Mesenchymal stem cell (in vitro differentiated cells and primary cell): ENCODE data around the gene NOXO1.
"Not testable (repeated sequence)": the region's sequence is repeated elsewhere in the genome, so short reads cannot be mapped to it uniquely, and the experiment has no call there.

Source experiments
- DNase-seq: peaks from one replicate; pipeline ENCODE4 v3.0.0-alpha.2; 2013
- H2AFZ ChIP-seq: one replicate; pipeline ENCODE4 v1.6.1; 2013; ENCODE audit warnings: low read depth, mild to moderate bottlenecking, control low read depth, inconsistent platforms, low read length, moderate library complexity
- H2AK5ac ChIP-seq: 2 replicates; pipeline ENCODE4 v1.6.1; 2013; ENCODE audit warnings: low read length, moderate library complexity, mild to moderate bottlenecking, inconsistent platforms; ENCODE audit not compliant: severe bottlenecking
- H2BK120ac ChIP-seq: one replicate; pipeline ENCODE4 v1.6.1; 2013; ENCODE audit warnings: low read depth, mild to moderate bottlenecking, inconsistent platforms, low read length, moderate library complexity
- H2BK12ac ChIP-seq, 2 experiments: one replicate each; pipeline ENCODE4 v1.6.1; 2013; ENCODE audit warnings: inconsistent platforms in 2 of 2, low read length in 2 of 2, mild to moderate bottlenecking in 2 of 2, moderate library complexity in 2 of 2, control low read depth in 1 of 2
- H2BK15ac ChIP-seq: one replicate; pipeline ENCODE4 v1.6.1; 2013; ENCODE audit warnings: mild to moderate bottlenecking, low read depth, inconsistent platforms; ENCODE audit not compliant: poor library complexity, severe bottlenecking
- H2BK5ac ChIP-seq: 2 replicates; pipeline ENCODE4 v1.6.1; 2013; ENCODE audit warnings: low read depth, mild to moderate bottlenecking, low read length, control low read depth, inconsistent platforms; ENCODE audit not compliant: poor library complexity, severe bottlenecking
- H3K14ac ChIP-seq, 2 experiments: one replicate each; pipeline ENCODE4 v1.6.1; 2013; ENCODE audit warnings: inconsistent platforms in 2 of 2, low read length in 2 of 2, control low read depth in 1 of 2, mild to moderate bottlenecking in 1 of 2, moderate library complexity in 1 of 2
- H3K18ac ChIP-seq, 2 experiments: one replicate each; pipeline ENCODE4 v1.6.1; 2013; ENCODE audit warnings: inconsistent platforms in 2 of 2, low read length in 2 of 2, control low read depth in 1 of 2, low read depth in 1 of 2, mild to moderate bottlenecking in 1 of 2
- H3K23ac ChIP-seq, 2 experiments: one replicate each; pipeline ENCODE4 v1.6.1; 2013; ENCODE audit warnings: inconsistent platforms in 2 of 2, low read length in 2 of 2, mild to moderate bottlenecking in 2 of 2, moderate library complexity in 2 of 2, control low read depth in 1 of 2
- H3K27ac ChIP-seq: 2 replicates; pipeline ENCODE4 v1.5.1; 2013; ENCODE audit warnings: mild to moderate bottlenecking, moderate library complexity, low read length, control low read depth, inconsistent platforms; ENCODE audit not compliant: poor library complexity, severe bottlenecking
- H3K27me3 ChIP-seq, 2 experiments: 2 replicates each; pipeline versions ENCODE4 v1.6.1 to v1.7.0; 2013; ENCODE audit warnings: low read length in 2 of 2, mild to moderate bottlenecking in 2 of 2, moderate library complexity in 2 of 2, control low read depth in 1 of 2, inconsistent platforms in 1 of 2; ENCODE audit not compliant: control insufficient read depth in 1 of 2, insufficient read depth in 1 of 2
- H3K36me3 ChIP-seq, 2 experiments: 2 replicates each; pipeline versions ENCODE4 v1.6.1 to v1.7.0; 2013; ENCODE audit warnings: low read length in 2 of 2, control low read depth in 1 of 2, inconsistent platforms in 1 of 2, low read depth in 1 of 2, mild to moderate bottlenecking in 1 of 2; ENCODE audit not compliant: insufficient read depth in 2 of 2, control insufficient read depth in 1 of 2
- H3K4ac ChIP-seq, 2 experiments: one replicate each; pipeline ENCODE4 v1.6.1; 2013; ENCODE audit warnings: inconsistent platforms in 2 of 2, low read length in 2 of 2, mild to moderate bottlenecking in 2 of 2, moderate library complexity in 2 of 2, control low read depth in 1 of 2, low read depth in 1 of 2
- H3K4me1 ChIP-seq: 2 replicates; pipeline ENCODE4 v1.6.1; 2013; ENCODE audit warnings: low read depth, low read length, control low read depth; ENCODE audit not compliant: control insufficient read depth, insufficient read depth
- H3K4me2 ChIP-seq: 2 replicates; pipeline ENCODE4 v1.6.1; 2013; ENCODE audit warnings: low read length, mild to moderate bottlenecking, inconsistent platforms; ENCODE audit not compliant: poor library complexity, severe bottlenecking
- H3K4me3 ChIP-seq, 2 experiments: 2 replicates each; pipeline versions ENCODE4 v1.5.1 to v1.7.0; 2013; ENCODE audit warnings: low read length in 2 of 2, mild to moderate bottlenecking in 2 of 2, control low read depth in 1 of 2, low read depth in 1 of 2; ENCODE audit not compliant: insufficient read depth in 1 of 2
- H3K79me1 ChIP-seq: replicated peaks from 2 replicates; pipeline ENCODE4 v1.6.1; 2013; ENCODE audit warnings: mild to moderate bottlenecking, control low read depth, low read length, inconsistent platforms; ENCODE audit not compliant: poor library complexity, severe bottlenecking
- H3K9ac ChIP-seq: 2 replicates; pipeline ENCODE4 v1.7.0; 2013; ENCODE audit warnings: mild to moderate bottlenecking, low read length, moderate library complexity
- H3K9me3 ChIP-seq: 2 replicates; pipeline ENCODE4 v1.7.0; 2013; ENCODE audit warnings: mild to moderate bottlenecking, low read length; ENCODE audit not compliant: control insufficient read depth
- H4K8ac ChIP-seq: one replicate; pipeline ENCODE4 v1.6.1; 2013; ENCODE audit warnings: inconsistent platforms, mild to moderate bottlenecking, low read length, moderate library complexity
- H4K91ac ChIP-seq: one replicate; pipeline ENCODE4 v1.6.1; 2013; ENCODE audit warnings: mild to moderate bottlenecking, low read length, inconsistent platforms
- WGBS: methylation state at CpG from one replicate; pipeline ENCODE4 v1.1.7; 2013; ENCODE audit warnings: mixed read lengths; 5-methylcytosine and 5-hydroxymethylcytosine counted together

The NOXO1 gene

DNA sequence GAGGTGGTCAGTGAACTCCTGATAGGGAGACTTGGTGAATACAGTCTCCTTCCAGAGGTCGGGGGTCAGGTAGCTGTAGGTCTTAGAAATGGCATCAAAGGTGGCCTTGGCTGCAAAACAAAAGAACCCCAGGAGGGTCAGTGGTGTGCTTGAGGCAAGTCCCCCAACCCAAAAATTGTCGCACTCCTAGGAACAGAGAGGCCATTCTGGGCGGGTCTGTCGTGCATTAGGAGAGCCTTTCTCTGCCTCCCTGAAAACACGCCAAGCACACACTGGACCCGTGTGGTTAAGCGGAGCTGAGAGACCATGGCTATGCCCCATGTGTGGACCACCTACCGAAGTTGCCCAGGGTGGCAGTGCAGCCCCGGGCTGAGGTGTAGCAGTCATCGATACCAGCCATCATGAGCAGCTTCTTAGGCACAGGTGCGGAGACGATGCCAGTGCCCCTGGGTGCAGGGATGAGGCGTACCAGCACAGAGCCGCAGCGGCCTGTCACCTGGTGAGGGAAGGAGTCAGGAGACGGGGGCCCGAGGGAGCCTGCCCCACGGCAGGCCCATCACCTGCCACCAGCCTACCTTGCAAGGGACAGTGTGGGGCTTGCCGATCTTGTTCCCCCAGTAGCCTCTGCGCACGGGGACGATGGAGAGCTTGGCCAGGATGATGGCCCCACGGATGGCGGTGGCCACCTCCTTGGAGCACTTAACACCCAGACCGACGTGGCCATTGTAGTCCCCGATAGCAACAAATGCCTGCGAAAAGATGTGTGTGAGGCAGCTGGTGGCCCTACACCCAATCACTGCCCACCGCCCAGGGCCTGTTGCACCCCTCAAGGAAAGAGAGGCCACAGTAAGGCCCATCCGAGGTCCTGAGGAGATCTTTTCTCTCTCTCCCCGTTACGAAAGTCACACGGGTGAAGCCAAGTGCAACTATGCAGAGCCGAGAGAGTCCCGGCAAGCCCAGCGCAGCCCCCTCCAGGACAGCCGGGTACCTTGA is 18.8 kb downstream of the NOXO1 start:
- H2BK15ac ChIP-seq, H2AFZ ChIP-seq, H2BK5ac ChIP-seq, H3K18ac ChIP-seq, H2BK120ac ChIP-seq, H2AK5ac ChIP-seq, H3K79me1 ChIP-seq, H4K91ac ChIP-seq, DNase-seq, H3K14ac ChIP-seq, H3K9ac ChIP-seq, H3K27ac ChIP-seq, H4K8ac ChIP-seq, H3K27me3 ChIP-seq, H3K23ac ChIP-seq, H2BK12ac ChIP-seq, H3K9me3 ChIP-seq, H3K4ac ChIP-seq: not testable (repeated sequence)
- H3K4me1 ChIP-seq, result peaks cover 35% of the 10 kb centered on the region
- peaks cover 33 to 34% of the 10 kb centered on the region in 2 experiments for H3K36me3 ChIP-seq
- peak overlapping the region in 1 of 2 experiments; percentile 91 for H3K4me3 ChIP-seq
- peak overlapping the region; percentile 45 for H3K4me2 ChIP-seq
- 88% methylated on average over 37 of the region's 37 CpGs for WGBS

- no peak overlapping the region for H2BK12ac ChIP-seq
- H3K9ac ChIP-seq, result no peak overlapping the region
- H3K27ac ChIP-seq, result peak overlapping the region; percentile 2
- H3K23ac ChIP-seq, result no peak overlapping the region
- peaks cover 4% of the 10 kb centered on the region for H3K9me3 ChIP-seq
- no peak overlapping the region for H3K4me2 ChIP-seq
- H4K8ac ChIP-seq, result no peak overlapping the region
- H3K4me3 ChIP-seq, result no peak overlapping the region
- no peak overlapping the region for H2BK120ac ChIP-seq
- H3K27me3 ChIP-seq, result no peaks in the 10 kb centered on the region
- DNase-seq, result no peak
- no peak overlapping the region for H4K91ac ChIP-seq
- peaks cover 26 to 34% of the 10 kb centered on the region in 2 experiments for H3K36me3 ChIP-seq
- peaks cover 3% of the 10 kb centered on the region for H3K79me1 ChIP-seq
- 40% methylated on average over 4 of the region's 6 CpGs for WGBS
- no peak overlapping the region for H3K18ac ChIP-seq
- H2BK15ac ChIP-seq, result no peak overlapping the region
- H2BK5ac ChIP-seq, result no peak overlapping the region
- H3K4ac ChIP-seq, result no peak overlapping the region
- H3K14ac ChIP-seq, result no peak overlapping the region
- H2AK5ac ChIP-seq, result no peak overlapping the region
- H3K4me1 ChIP-seq, result peaks cover 32% of the 10 kb centered on the region
- no peak overlapping the region for H2AFZ ChIP-seq
Observed at GRCh38 chr16:1961651-1962067, 19.6 kb downstream of the NOXO1 start.

- no peak overlapping the region for H3K14ac ChIP-seq
- H3K79me1 ChIP-seq, result peaks cover 2% of the 10 kb centered on the region
- peak overlapping the region; percentile 85 for H3K4me2 ChIP-seq
- peak overlapping the region; percentile 34 for H3K27ac ChIP-seq
- DNase-seq, result peak; percentile 58
- 47% methylated on average over 20 of the region's 20 CpGs for WGBS
- H3K9me3 ChIP-seq, result peaks cover 4% of the 10 kb centered on the region
- peak overlapping the region; percentile 45 for H4K8ac ChIP-seq
- H3K4me1 ChIP-seq, result peaks cover 31% of the 10 kb centered on the region
- no peak overlapping the region for H3K18ac ChIP-seq
- H3K4ac ChIP-seq, result no peak overlapping the region
- H2BK12ac ChIP-seq, result no peak overlapping the region
- H3K9ac ChIP-seq, result peak overlapping the region; percentile 93
- no peak overlapping the region for H2BK15ac ChIP-seq
- H2AFZ ChIP-seq, result no peak overlapping the region
- H3K27me3 ChIP-seq, result peaks cover 0 to 3% of the 10 kb centered on the region in 2 experiments
- no peak overlapping the region for H2BK5ac ChIP-seq
- H4K91ac ChIP-seq, result no peak overlapping the region
- H2AK5ac ChIP-seq, result no peak overlapping the region
- H2BK120ac ChIP-seq, result no peak overlapping the region
- H3K4me3 ChIP-seq, result peak overlapping the region in 1 of 2 experiments; percentile 90
- peak overlapping the region in 1 of 2 experiments; percentile 66 for H3K23ac ChIP-seq
- peaks cover 23 to 34% of the 10 kb centered on the region in 2 experiments for H3K36me3 ChIP-seq
Observed at GRCh38 chr16:1960665-1961630, 20.3 kb downstream of the NOXO1 start.
